Testis (tissue), 3 donors: ENCODE results near the gene TTF1. TPM values are rescaled to one million over a fixed set of nuclear protein-coding genes. Genes with fewer than 3 reads are reported as not detected.

Experiments
- DNase-seq: peaks from one replicate; pipeline ENCODE4 v3.0.0-alpha.2; 2019
- H3K27ac ChIP-seq, 2 donors: fragments of 200-600 bp; sonication (generic); one replicate each; pipeline ENCODE4 v1.5.1; 2019
- H3K27me3 ChIP-seq: fragments of 200-600 bp; sonication (generic); one replicate; pipeline ENCODE4 v1.5.1; 2019
- H3K36me3 ChIP-seq: fragments of 200-600 bp; sonication (generic); one replicate; pipeline ENCODE4 v1.5.1; 2017; ENCODE audit warnings: low read depth; ENCODE audit errors: missing control alignments
- H3K4me1 ChIP-seq: fragments of 200-600 bp; sonication (generic); one replicate; pipeline ENCODE4 v1.5.1; 2019
- H3K4me3 ChIP-seq, 2 donors: fragments of 200-600 bp; sonication (generic); one replicate each; pipeline ENCODE4 v1.5.1; 2017 to 2019
- H3K9me3 ChIP-seq: fragments of 200-600 bp; sonication (generic); one replicate; pipeline ENCODE4 v1.5.1; 2017
- CTCF ChIP-seq, 3 experiments: fragments of 450-650 bp in 2 of 3; fragments of 200-600 bp in 1 of 3; sonication (generic) in 1 of 3; IDR thresholded peaks; one replicate each; pipeline ENCODE4 v1.5.1; 2016 to 2019; ENCODE audit warnings: antibody characterized with exemption in 3 of 3, mild to moderate bottlenecking in 2 of 3, moderate library complexity in 1 of 3
- POLR2A ChIP-seq: fragments of 450-650 bp; IDR thresholded peaks from one replicate; pipeline ENCODE4 v1.6.1; 2017; ENCODE audit warnings: antibody characterized with exemption, mild to moderate bottlenecking, moderate library complexity
- WGBS, 2 donors: methylation state at CpG; one replicate each; pipeline ENCODE4 v1.1.5; 2018; 5-methylcytosine and 5-hydroxymethylcytosine counted together
- intact Hi-C: fragments of 100-400 bp; cut with DNase I; formaldehyde crosslinking; loops from one replicate; pipeline ENCODE4 v1.15.1; 2023; ENCODE audit warnings: low total_unique reads
- polyA plus RNA-seq: library from polyadenylated mRNA; stranded (reverse); fragments of 350-450 nt; fragmentation: Illumina TruSeq; extraction: RNeasy Lipid Tissue Mini Kit (QIAGEN cat#74804); gene quantifications from one replicate; pipeline ENCODE4 v1.2.3, GENCODE V29; 2014; ENCODE audit warnings: low read depth, low replicate concordance; ENCODE audit not compliant: insufficient read depth
- total RNA-seq, 2 donors: library from RNA; depleted of rRNA; stranded (reverse); fragments of >200 nt; gene quantifications; one replicate each; pipeline ENCODE4 v1.2.3, GENCODE V29; 2016

The TTF1 gene
- total and polyA plus RNA-seq, 3 donors from 2014 or later: 15.4 to 19.4 (median 19.2) TPM

- 89 to 93% methylated on average over 5 of the region's 5 CpGs for WGBS, 2 donors
- Histone ChIP-seq H3K4me1 (peaks cover 3% of the 10 kb centered on the region), H3K4me3 (no peak overlapping the region), H3K9me3 (no peaks in the 10 kb centered on the region), H3K27ac (no peak overlapping the region), H3K27me3 (no peaks in the 10 kb centered on the region), H3K36me3 (no peaks in the 10 kb centered on the region)
- no peak for TF ChIP-seq POLR2A
- no peak for TF ChIP-seq CTCF (IDR thresholded peaks at IDR 0.05)
- DNase-seq: no peak
- intact Hi-C loops: no loop called here
Measured at GRCh38 chr9:132346177-132346576, 60.5 kb downstream of the TTF1 start.

GRCh38 chr9:132341177-132341840 is 65.3 kb downstream of the TTF1 start:
- H3K27me3 ChIP-seq: no peaks in the 10 kb centered on the region
- DNase-seq: no peak
- H3K9me3 ChIP-seq: no peaks in the 10 kb centered on the region
- no peak overlapping the region for H3K4me3 ChIP-seq
- H3K36me3 ChIP-seq: no peaks in the 10 kb centered on the region
- H3K4me1 ChIP-seq: no peaks in the 10 kb centered on the region
- intact Hi-C loops: no loop called here
- H3K27ac ChIP-seq: no peak overlapping the region
- 94 to 97% methylated on average over 9 of the region's 9 CpGs for WGBS, 2 donors
- TF ChIP-seq CTCF (IDR thresholded peaks at IDR 0.05) (no peak), POLR2A (no peak)

DNA sequence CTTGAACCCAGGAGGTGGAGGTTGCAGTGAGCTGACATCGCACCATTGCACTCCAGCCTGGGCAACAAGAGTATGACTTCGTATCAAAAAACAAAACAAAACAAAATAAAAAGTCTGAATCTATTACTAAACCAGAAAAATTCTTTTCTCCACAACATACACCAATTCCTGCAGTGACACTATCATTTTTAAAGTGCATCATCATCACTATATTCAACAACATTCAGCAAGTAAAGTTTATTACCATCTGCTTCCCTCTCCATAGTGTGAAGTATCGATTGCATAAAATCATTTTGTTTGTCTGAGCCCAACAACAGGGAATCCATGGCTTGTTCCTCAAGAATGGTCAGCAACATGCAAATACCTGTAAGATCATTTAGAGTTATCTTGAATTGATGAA is 72.3 kb downstream of the TTF1 start:
- Histone ChIP-seq H3K9me3 (no peaks in the 10 kb centered on the region), H3K27ac (no peak overlapping the region), H3K4me3 (no peak overlapping the region), H3K36me3 (peaks cover 5% of the 10 kb centered on the region), H3K4me1 (no peaks in the 10 kb centered on the region), H3K27me3 (no peaks in the 10 kb centered on the region)
- 96% methylated on average over 3 of the region's 3 CpGs for WGBS, 2 donors
- TF ChIP-seq CTCF (IDR thresholded peaks at IDR 0.05) (no peak), POLR2A (no peak)
- intact Hi-C loops: no loop called here
- DNase-seq: no peak

GRCh38 chr9:132333556-132333955 is 73.1 kb downstream of the TTF1 start:
- Histone ChIP-seq H3K9me3 (no peaks in the 10 kb centered on the region), H3K27ac (no peak overlapping the region), H3K27me3 (no peaks in the 10 kb centered on the region), H3K4me1 (no peaks in the 10 kb centered on the region), H3K36me3 (peaks cover 5% of the 10 kb centered on the region), H3K4me3 (no peak overlapping the region)
- no peak for TF ChIP-seq POLR2A
- TF ChIP-seq CTCF (IDR thresholded peaks at IDR 0.05): no peak
- DNase-seq: no peak
- 73 to 86% methylated on average over 1 of the region's 1 CpG for WGBS, 2 donors
- intact Hi-C loops: no loop called here

GRCh38 chr9:132328580-132328979 is 78.1 kb downstream of the TTF1 start:
- no peak overlapping the region for H3K4me3 ChIP-seq
- intact Hi-C loops: no loop called here
- no peaks in the 10 kb centered on the region for H3K27me3 ChIP-seq
- no peaks in the 10 kb centered on the region for H3K4me1 ChIP-seq
- no peak for TF ChIP-seq CTCF (IDR thresholded peaks at IDR 0.05)
- TF ChIP-seq POLR2A: no peak
- 97 to 99% methylated on average over 4 of the region's 4 CpGs for WGBS, 2 donors
- peaks cover 5% of the 10 kb centered on the region for H3K36me3 ChIP-seq
- H3K9me3 ChIP-seq: no peaks in the 10 kb centered on the region
- H3K27ac ChIP-seq: no peak overlapping the region
- no peak for DNase-seq
